ES-I3 (cell line): ENCODE data around the gene PDZK1IP1.

Experiments
- H3K36me3 ChIP-seq: 2 replicates; pipeline ENCODE4 v1.6.1; 2013; ENCODE audit warnings: mild to moderate bottlenecking, low read length, control low read depth, moderate library complexity; ENCODE audit not compliant: insufficient read depth
- H3K4me1 ChIP-seq: 2 replicates; pipeline ENCODE4 v1.6.1; 2013; ENCODE audit warnings: mild to moderate bottlenecking, control low read depth, low read length; ENCODE audit not compliant: insufficient read depth
- H3K9ac ChIP-seq: 2 replicates; pipeline ENCODE4 v1.6.1; 2013; ENCODE audit warnings: low read depth, mild to moderate bottlenecking, low read length, moderate library complexity
- H3K9me3 ChIP-seq: 2 replicates; pipeline ENCODE4 v1.6.1; 2013; ENCODE audit warnings: mild to moderate bottlenecking, low read length, moderate library complexity; ENCODE audit not compliant: control insufficient read depth, insufficient read depth

Gene PDZK1IP1

GRCh38 chr1:47189844-47190508 is at the start of gene PDZK1IP1:
TSS of gene PDZK1IP1 (minus strand) at chr1:47190036. CDS start at chr1:47189932, 104 bp downstream.
- Histone ChIP-seq H3K9ac (no peak within 1 kb of the TSS), H3K4me1 (peaks cover 25% of the 10 kb centered on the region), H3K36me3 (no peaks in the 10 kb centered on the region), H3K9me3 (no peaks in the 10 kb centered on the region)

DNA sequence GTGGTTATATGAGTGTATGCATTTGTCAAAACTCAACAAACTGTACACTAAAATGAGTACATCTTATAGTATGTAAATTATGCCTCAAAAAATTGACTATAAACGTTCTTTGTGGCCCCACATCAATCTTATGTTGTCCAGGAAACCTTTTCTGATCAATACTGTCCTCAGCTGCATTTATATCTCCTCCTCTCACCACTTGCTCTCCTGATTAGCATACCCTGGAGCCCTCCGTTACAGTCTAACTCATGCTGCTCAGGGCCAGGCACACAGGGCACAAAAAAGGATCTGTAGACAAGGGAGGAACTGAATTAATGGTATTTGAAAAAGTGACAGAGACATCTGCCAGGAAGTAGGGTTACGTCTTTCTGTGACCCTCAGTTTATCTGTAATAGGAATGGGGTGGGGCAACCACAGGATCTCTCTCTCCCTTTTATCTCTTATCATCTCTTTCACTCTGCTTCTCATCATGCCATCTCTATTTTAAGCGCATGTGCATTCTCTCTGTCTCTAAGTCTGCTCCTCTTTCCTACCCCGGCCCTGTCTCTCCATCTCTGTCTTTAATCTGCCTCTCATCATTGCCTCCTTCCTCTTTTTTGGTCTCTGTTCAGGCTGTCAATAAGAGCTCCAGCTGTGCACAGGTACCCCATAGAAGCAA is 49.2 kb upstream of the PDZK1IP1 start:
- Histone ChIP-seq H3K4me1 (peaks cover 4% of the 10 kb centered on the region; the same call in 1 of the 2 replicates), H3K9ac (no peak overlapping the region), H3K36me3 (no peaks in the 10 kb centered on the region), H3K9me3 (no peaks in the 10 kb centered on the region)

DNA sequence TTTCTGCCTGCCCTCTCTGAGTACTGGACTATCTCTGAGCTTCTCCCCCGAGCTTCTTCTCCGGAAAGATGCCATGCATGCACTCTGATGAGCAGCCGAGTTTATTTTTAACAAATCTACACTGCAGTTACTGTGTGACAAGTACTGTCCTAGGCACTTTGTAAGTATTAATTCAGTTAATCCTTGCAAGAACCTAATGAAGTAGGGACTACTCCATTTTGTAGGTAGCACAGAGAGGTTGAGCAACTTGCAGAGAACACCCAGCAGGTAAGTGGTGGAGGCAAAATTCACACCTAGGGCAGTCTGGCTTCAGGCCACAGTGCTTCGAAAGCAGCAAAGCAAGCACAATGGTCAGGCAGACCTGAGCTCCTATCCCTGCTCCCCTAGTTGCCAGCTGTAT is 46.0 kb upstream of the PDZK1IP1 start:
- Histone ChIP-seq H3K4me1 (0 out of 2 replicates have a peak, but pooled peaks cover 3% of the 10 kb centered on the region), H3K36me3 (no peaks in the 10 kb centered on the region), H3K9me3 (no peaks in the 10 kb centered on the region), H3K9ac (no peak overlapping the region)

DNA sequence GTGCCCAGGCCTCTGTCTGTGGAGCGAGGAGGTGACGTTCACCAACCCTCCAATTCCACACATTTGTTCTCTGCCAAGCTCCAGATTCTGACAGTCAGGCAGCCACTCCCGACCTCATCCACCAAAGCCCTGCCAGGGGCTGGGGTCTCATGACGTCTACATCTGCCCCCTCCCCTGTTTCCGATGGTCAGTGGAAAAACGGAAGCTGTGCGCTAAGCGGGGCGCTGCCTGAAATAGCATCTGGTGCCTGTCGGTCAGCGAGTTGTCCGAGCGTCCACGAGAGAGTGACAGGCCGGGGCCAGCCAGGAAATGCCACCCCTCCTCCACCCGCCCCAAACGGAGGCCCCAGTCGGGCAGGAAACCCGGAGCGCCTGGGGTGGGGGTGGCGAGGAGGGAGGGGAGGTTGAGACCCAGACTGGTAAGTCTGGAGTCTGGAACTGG is 45.4 kb upstream of the PDZK1IP1 start:
- Histone ChIP-seq H3K36me3 (no peaks in the 10 kb centered on the region), H3K9me3 (no peaks in the 10 kb centered on the region), H3K9ac (no peak overlapping the region), H3K4me1 (0 out of 2 replicates have a peak, but pooled peaks cover 3% of the 10 kb centered on the region)

DNA sequence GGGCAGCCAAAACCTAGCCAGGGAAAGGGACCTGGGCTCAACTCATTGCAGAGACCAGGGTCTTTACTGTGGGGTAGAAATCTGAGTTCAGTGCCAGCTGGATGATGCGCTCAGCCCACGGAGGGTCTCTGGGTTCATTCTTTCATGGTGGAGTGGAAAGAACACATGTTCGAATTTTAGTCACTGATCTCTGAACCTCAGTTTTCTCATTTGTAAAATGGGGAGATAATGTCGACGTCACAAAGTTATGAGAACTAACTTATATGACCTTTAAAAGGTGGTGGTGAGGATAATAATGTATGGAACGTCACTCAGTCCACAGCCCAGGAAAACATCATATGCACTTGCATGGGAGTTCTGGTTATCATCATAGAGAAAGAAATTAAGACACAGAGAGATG is 43.4 kb upstream of the PDZK1IP1 start:
- H3K9ac ChIP-seq: no peak overlapping the region
- 0 out of 2 replicates have a peak, but pooled peaks cover 6% of the 10 kb centered on the region for H3K4me1 ChIP-seq
- no peaks in the 10 kb centered on the region for H3K36me3 ChIP-seq
- no peaks in the 10 kb centered on the region for H3K9me3 ChIP-seq

DNA sequence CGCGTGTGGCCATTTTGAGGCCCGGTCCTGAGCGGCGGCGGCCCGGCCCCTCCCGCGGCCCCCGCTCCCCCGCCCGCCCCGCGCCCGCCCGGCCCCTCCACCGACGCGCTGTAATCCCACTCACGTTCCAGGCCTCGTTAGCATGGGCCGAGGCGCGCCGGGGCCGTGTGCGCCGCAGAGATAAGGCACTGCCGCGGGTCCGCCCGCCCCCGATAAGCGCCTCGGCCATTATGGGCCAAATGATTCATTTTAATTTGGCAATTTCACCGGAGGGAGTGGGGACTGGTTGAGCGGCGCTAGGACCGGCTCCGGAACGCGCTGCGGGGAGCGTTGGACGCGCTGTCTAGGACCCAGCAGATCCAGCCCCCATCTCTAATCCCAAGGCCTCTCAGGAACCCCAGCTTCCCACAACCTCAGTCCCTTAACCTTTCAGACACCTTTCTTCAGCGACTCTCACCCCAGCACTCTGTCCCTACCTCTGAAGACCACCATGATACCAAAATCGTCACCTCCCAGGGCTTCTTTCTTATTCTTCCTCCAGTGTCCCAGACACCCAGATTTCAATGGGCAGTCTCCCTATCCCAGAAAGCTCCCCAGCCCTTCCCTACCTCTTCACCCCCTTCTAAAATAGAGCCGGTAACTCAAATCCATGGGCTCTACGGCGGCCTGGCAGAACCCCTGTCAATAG is 42.5 kb upstream of the PDZK1IP1 start, which contains the start of gene TAL1:
TSS of gene TAL1 (minus strand) at position 39 of the 688 bp plus-strand sequence. CDS start 6,337 bp downstream, outside the sequence.
- Histone ChIP-seq H3K4me1 (0 out of 2 replicates have a peak, but pooled peaks cover 6% of the 10 kb centered on the region), H3K9ac (peak within 1 kb of the TSS; percentile 43; the same call in 1 of the 2 replicates), H3K36me3 (no peaks in the 10 kb centered on the region), H3K9me3 (no peaks in the 10 kb centered on the region)

- Histone ChIP-seq H3K9ac (peak overlapping the region; percentile 43; the same call in 1 of the 2 replicates), H3K36me3 (no peaks in the 10 kb centered on the region), H3K4me1 (0 out of 2 replicates have a peak, but pooled peaks cover 6% of the 10 kb centered on the region), H3K9me3 (no peaks in the 10 kb centered on the region)
These were observed 41.7 kb upstream of the PDZK1IP1 start for GRCh38 chr1:47231301-47232186.

DNA sequence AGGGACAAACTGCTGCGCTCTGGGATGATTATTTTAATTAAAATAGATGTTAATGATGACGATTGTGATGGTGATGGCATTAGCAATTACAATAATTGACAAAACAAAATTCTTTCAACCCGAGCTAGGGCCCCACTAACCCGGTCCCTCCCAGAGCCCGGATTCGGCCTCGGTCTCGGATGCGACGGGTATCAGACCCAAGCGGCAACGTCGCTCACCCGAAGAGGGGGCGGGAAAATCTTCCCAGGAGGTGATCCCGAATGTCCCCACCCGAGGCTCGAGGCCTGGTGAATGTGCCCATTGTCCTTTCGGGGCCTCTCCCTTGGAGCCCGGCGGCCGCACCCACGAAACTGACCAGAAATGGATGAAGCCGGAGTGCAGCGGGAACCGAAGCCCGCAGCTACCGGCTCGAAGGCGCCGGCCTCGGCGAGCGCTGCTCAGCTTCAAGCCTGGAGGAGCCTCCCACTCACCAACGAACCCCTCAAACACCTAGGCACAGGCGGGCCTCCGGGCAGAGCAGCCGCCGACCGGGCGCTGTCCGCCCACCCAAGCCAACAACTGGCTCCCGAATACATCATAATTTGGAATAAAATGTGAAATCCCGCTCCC is 41.0 kb upstream of the PDZK1IP1 start:
- Histone ChIP-seq H3K9ac (peak overlapping the region; percentile 16; the same call in 1 of the 2 replicates), H3K9me3 (no peaks in the 10 kb centered on the region), H3K36me3 (no peaks in the 10 kb centered on the region), H3K4me1 (peaks cover 6% of the 10 kb centered on the region; the same call in 1 of the 2 replicates)

GRCh38 chr1:47229886-47230691 is 40.3 kb upstream of the PDZK1IP1 start:
- Histone ChIP-seq H3K9ac (peak overlapping the region; percentile 22; the same call in 1 of the 2 replicates), H3K36me3 (no peaks in the 10 kb centered on the region), H3K4me1 (peaks cover 6% of the 10 kb centered on the region; the same call in 1 of the 2 replicates)

GRCh38 chr1:47229031-47229885 is 39.4 kb upstream of the PDZK1IP1 start:
- Histone ChIP-seq H3K36me3 (no peaks in the 10 kb centered on the region), H3K9me3 (no peaks in the 10 kb centered on the region), H3K4me1 (peaks cover 8% of the 10 kb centered on the region; the same call in 1 of the 2 replicates), H3K9ac (peak overlapping the region; percentile 22; the same call in 1 of the 2 replicates)

More at GRCh38 chr1:47229886-47230691, 40.3 kb upstream of the PDZK1IP1 start:
- H3K9me3 ChIP-seq: no peaks in the 10 kb centered on the region

GRCh38 chr1:47228644-47229030 is 38.8 kb upstream of the PDZK1IP1 start:
- peaks cover 10% of the 10 kb centered on the region; the same call in 1 of the 2 replicates for H3K4me1 ChIP-seq
- peak overlapping the region; percentile 22; the same call in 1 of the 2 replicates for H3K9ac ChIP-seq

More at GRCh38 chr1:47228644-47229030, 38.8 kb upstream of the PDZK1IP1 start:
- Histone ChIP-seq H3K9me3 (no peaks in the 10 kb centered on the region), H3K36me3 (no peaks in the 10 kb centered on the region)
